D341Med (cell line): Measurements from ENCODE around the gene STARD10.

ENCODE experiments used
- DNase-seq: peaks from one replicate; pipeline ENCODE4 v3.0.0; 2012; ENCODE audit warnings: low spot score

STARD10 gene

DNA sequence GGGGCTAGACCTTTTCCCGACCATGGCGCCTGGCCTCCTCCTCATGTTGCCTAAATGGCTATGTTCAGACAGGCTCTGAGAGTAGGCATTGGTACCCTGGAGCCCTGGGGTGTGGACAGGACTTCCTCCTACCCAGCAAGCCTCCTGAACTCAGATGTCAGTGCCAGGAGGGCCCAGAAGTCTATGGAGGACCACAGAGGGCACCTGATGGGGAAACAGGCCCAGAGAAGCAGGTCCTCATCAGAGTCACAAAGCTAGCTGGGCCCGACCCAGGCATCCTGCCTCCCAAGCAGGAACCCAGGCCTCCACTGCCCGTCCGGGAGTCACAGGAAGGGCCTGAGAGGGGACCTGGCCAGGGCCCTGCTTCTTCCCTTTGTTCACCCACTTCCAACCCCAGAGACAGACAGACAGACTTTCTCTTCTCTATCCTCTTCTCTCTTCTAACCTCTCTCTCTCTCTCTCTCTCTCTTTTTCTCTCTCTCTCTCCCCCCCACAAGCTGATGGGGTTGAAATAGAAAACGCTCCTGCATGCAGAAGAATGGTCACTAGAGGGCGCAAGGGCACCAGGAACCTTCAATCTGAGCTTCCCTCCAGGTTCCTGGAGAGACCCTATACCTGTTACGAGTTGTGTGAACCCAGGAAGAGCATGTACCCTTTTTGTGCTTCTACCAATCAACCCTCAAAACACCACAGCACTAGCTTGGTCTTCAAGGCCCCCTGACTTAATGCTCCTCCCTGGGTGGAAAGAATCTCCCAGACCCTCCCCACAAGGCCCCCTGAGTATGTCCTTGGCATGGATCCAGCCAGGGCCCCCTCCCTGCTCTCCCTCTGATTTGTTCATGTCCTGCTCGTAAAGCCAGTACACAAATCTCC is 68.8 kb downstream of the STARD10 start:
- DNase-seq = peak; percentile 78

GRCh38 chr11:72724021-72724551 is 69.8 kb downstream of the STARD10 start:
- DNase-seq = no peak

DNA sequence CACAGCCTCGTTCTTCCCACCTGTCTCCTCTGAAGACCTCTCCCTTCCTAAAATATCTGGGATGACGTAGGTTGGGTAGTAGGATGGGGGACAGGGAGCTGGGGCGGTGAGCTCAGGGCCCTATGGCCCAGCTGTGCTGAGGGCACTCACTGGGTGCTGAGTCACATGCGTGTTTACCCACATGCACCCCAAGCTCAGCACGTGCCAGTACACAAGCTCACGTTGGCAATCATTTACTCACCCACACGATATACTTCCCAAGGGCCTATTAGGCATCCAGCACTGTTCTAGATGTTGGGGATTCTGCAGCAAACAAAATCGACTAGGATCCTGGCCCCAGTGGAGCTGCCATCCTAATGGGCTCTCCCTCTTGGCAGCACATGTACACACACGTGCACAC is 70.3 kb downstream of the STARD10 start:
- DNase-seq = no peak

- DNase-seq = peak; percentile 80
Observed at GRCh38 chr11:72722050-72722748, 71.6 kb downstream of the STARD10 start.

GRCh38 chr11:72721689-72722049 is 72.2 kb downstream of the STARD10 start:
- DNase-seq = no peak

GRCh38 chr11:72721276-72721675 is 72.6 kb downstream of the STARD10 start:
- no peak for DNase-seq

DNA sequence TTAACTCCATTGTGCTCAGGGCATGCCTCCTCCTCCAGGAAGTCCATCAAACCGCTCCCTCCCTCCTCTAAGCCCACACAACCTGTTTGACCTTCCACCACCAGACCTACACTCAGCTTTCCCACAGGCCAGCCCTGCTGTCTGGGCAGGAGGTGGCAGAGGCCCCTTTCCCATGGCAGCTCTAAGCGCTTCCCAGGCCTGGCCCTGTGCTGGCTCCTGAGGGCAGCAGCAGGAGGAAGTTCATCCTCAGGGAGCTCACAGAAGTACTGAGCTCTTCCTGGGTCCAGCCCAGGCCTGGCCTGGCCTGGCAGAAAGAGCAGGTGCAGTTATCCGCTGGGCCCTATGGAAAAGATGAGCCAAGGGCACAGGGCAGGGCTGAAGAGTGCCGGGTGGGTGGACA is 73.1 kb downstream of the STARD10 start:
- no peak for DNase-seq

GRCh38 chr11:72720047-72720446 is 73.8 kb downstream of the STARD10 start:
- DNase-seq = no peak

- DNase-seq = no peak
Observed at GRCh38 chr11:72719551-72719950, 74.3 kb downstream of the STARD10 start.

- DNase-seq = no peak
Observed at GRCh38 chr11:72719144-72719543, 74.7 kb downstream of the STARD10 start.

- DNase-seq = no peak
Observed at GRCh38 chr11:72718101-72718501, 75.7 kb downstream of the STARD10 start.

DNA sequence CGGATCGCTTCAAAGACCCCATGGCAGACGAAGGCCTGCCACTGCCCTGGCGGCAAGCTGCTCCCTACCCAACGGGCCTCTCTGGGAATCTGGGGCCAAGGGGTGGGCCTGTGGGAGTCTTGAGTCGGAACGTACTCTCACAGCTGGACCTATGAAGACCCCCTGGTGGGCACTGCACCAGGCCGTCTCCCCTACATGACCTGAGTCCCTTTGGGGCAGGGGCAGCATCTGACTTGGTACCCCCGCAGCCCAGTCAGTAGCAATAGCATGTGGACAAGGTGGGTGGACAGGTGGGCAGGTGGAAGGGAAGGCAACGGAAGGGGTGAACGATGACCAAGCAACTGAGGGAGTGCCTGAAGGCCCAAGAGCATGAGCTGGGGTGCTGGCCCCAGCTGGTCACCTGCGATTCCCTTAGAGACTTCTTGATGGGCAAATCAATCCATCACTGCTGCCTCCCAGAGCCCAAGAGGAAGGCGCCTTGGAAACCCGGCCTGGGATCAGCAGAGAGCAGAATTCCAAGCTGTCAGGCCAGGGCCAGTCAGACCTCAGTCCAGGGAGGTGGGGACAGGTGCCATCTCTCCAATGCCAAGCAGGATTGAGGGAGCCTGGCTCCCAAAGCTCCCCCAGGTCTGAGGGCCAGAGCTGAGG is 76.9 kb downstream of the STARD10 start:
- no peak for DNase-seq

DNA sequence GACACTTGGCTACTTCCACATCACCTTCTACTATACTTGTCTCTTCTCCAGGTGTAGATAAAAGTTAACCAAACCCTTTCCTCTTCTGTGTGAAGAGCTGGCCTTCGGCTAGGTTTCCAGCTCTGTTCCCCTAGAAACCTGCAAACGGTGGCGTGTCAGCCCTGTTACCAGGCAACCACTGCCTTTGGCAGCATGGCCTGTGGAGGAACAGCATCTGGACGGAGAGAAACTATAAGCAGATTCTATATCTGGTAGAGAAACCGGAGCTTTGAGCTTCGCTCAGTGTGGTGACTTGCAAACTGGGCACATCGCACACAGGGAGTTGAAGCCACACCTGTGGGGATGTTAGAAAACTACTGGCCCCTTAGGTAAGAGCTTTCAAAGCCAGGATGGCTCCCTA is 77.6 kb downstream of the STARD10 start:
- DNase-seq = no peak

DNA sequence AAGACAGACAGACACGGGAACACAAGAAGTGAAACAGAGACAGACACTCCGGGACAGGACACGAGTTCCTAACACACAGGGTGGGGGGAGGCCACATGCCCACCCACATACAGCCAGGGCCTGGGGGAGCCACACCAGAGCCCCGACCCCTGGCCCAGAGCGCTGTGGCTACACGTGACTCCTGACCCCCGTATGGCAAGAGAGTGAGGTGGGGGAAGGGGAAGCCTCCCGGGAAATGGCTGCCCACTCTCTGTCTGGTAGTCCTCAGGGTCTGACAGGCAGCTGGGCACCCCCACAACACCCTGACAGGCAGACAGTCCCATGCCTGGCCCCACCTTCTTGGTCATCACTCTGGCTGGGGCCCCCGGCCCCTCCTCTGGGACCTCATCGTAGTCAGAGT is 81.0 kb downstream of the STARD10 start:
- no peak for DNase-seq

GRCh38 chr11:72712168-72712751 is 81.6 kb downstream of the STARD10 start:
- DNase-seq = no peak

GRCh38 chr11:72711141-72711540 is 82.7 kb downstream of the STARD10 start:
- DNase-seq = no peak

DNA sequence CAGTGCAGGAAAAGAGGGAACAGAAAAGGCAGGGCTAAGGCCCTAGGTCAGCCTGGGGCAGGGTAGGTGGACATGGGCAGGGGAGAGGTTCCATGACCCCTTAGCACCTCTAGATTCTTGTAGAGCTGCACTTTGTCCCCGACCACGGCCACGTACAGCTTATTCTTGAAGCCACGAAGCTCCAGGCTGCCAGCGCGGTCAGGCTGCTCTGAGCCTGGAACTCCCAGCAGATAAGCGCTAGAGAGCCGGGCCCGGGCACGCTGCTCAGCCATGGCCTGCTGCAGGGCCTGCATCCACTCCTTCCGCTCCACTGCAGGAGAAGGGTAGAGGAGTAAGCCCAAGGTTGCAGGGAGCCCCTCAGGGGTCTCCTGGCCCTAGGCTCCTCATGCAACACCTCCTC is 83.6 kb downstream of the STARD10 start:
- no peak for DNase-seq

GRCh38 chr11:72709478-72710238 is 84.2 kb downstream of the STARD10 start:
- no peak for DNase-seq

DNA sequence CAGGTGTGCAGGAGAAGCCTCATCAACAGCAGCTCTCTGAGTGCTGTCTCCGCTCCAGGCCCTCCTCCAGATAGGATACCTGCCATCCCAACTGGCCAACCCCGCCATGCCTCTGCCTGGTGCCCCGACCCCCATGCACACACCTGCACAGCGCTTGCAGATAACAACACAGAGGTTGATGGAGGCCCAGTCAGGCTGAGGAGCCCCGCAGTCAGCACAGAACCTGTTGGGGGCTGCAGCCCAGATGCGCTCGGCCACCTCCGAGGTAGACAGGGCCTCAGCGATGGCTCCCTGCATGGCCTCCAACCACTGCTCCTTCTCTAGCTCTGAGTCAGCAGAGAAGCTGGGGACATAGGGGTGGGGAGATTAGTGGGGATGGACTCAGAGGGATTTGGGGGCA is 86.8 kb downstream of the STARD10 start:
- DNase-seq = no peak

GRCh38 chr11:72706579-72706978 is 87.3 kb downstream of the STARD10 start:
- DNase-seq = no peak
